Fibroblast of mammary gland (primary cell): Measurements from ENCODE around the gene ATRAID.

Source experiments
- DNase-seq: peaks from one replicate; pipeline ENCODE4 v3.0.0-alpha.2; 2010; ENCODE audit warnings: low read depth
- H3K4me3 ChIP-seq: 2 replicates; pipeline ENCODE4 v1.5.1; 2011; ENCODE audit warnings: low read depth, mild to moderate bottlenecking, low read length, moderate library complexity; ENCODE audit not compliant: control insufficient read depth
- TF ChIP-seq, protein P1 (sequence below): conservative IDR thresholded peaks from 2 replicates; pipeline ENCODE4 v1.5.1; 2011; ENCODE audit warnings: low read depth, low read length, inconsistent platforms; ENCODE audit not compliant: control insufficient read depth, insufficient read depth

Gene ATRAID

DNA sequence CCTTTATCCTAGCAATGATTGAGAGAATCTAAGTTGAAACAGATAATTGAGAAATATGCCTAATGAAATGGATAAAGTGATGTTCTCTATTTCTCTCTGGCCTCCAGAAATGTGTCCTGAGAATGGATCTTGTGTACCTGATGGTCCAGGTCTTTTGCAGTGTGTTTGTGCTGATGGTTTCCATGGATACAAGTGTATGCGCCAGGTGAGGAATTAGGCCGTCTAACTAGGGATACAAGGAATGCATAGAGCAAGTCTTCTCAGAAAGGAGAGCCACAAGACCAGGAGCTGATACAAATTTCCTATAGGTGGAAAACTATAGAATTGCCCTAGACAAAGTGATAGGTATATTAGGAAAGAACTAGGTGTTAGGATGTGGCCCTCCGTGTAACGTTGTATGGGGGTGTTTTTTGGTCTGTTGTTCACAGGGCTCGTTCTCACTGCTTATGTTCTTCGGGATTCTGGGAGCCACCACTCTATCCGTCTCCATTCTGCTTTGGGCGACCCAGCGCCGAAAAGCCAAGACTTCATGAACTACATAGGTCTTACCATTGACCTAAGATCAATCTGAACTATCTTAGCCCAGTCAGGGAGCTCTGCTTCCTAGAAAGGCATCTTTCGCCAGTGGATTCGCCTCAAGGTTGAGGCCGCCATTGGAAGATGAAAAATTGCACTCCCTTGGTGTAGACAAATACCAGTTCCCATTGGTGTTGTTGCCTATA, 4.7 kb downstream of the ATRAID start:
- H3K4me3 ChIP-seq, result peak overlapping the region; percentile 88
- DNase-seq, result no peak
- TF ChIP-seq, protein P1, sequence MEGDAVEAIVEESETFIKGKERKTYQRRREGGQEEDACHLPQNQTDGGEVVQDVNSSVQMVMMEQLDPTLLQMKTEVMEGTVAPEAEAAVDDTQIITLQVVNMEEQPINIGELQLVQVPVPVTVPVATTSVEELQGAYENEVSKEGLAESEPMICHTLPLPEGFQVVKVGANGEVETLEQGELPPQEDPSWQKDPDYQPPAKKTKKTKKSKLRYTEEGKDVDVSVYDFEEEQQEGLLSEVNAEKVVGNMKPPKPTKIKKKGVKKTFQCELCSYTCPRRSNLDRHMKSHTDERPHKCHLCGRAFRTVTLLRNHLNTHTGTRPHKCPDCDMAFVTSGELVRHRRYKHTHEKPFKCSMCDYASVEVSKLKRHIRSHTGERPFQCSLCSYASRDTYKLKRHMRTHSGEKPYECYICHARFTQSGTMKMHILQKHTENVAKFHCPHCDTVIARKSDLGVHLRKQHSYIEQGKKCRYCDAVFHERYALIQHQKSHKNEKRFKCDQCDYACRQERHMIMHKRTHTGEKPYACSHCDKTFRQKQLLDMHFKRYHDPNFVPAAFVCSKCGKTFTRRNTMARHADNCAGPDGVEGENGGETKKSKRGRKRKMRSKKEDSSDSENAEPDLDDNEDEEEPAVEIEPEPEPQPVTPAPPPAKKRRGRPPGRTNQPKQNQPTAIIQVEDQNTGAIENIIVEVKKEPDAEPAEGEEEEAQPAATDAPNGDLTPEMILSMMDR, result no peak

DNA sequence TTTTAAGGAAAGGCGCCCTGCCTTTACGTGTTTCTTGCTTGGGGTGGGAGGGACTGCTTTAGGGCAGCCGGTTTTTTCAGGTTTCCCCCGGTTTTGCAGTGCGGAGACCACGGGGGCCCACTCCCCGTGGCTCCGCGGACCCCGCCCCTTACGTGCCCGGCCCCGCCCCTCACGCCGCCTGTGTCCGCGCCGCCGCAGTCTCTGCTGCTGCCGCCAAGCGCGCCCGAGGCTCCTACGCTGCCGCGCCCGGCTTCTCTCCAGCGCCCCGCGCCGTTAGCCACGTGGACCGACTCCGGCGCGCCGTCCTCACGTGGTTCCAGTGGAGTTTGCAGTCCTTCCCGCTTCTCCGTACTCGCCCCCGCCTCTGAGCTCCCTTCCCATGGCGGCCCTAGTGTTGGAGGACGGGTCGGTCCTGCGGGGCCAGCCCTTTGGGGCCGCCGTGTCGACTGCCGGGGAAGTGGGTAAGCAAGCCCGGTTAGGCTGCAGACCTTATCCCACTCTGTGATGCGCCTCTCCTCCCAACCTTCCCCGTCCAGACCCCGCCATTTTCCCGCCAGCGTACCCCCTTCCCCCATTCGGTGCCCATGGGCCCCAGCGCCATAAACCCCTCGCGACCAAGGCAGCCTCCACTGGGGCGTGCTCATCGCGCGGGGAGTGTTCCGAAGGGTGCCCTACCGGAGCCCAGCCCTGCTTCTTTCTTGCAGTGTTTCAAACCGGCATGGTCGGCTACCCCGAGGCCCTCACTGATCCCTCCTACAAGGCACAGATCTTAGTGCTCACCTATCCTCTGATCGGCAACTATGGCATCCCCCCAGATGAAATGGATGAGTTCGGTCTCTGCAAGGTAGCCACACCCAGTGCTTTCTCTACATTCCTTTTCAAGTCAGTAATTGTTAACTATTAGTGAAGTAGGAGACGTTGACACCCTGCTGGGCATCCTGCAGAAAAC, 5.6 kb downstream of the ATRAID start, which contains the start of gene CAD:
Gene CAD, plus strand, starts transcription at position 197 of the 949 bp plus-strand sequence. Its CDS starts 183 bp downstream, at position 380.
- TF ChIP-seq, protein P1, result no peak
- peak within 1 kb of the TSS; percentile 88 for H3K4me3 ChIP-seq
- DNase-seq, result peak; percentile 78

DNA sequence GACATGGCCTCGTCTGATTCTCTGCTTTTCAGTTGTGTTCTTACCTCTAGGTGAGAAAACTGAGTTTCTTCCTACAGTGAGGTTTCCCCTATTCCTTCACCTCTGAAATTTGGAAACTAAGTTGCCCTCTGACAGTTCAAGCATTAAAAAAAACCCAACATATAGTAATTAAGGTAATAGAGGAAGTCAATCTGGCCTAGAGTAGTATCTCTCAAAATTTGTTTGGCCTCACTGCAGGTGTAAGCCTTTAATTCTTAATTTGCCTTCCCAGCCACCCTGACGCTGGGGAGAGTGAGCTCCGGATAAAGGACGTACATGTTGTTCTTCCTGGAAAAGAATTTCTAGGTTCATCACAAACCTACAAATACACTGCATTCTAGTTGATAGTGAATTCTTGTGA, 6.8 kb downstream of the ATRAID start:
- no peak for DNase-seq
- TF ChIP-seq, protein P1, result no peak
- H3K4me3 ChIP-seq, result peak overlapping the region; percentile 88

DNA sequence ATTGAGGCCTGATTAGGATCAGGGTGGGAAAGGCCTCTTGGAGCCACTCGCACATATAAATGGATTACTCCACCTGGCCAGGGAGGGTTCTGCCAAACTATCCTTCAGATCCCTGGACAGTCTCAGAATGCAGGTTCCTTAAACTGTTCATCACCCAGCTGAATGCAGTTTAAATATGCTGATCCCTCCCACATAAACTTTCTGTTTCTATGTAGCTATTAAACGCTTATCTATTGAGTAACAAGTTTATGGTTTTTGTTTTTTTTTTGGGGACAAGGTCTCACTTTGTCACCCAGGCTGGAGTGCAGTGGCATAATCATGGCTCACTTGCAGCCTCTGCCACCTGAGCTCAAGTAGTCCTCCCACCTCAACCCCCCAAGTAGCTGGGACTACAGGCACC, 7.2 kb downstream of the ATRAID start:
- no peak for DNase-seq
- H3K4me3 ChIP-seq, result no peak overlapping the region
- TF ChIP-seq, protein P1, result no peak

DNA sequence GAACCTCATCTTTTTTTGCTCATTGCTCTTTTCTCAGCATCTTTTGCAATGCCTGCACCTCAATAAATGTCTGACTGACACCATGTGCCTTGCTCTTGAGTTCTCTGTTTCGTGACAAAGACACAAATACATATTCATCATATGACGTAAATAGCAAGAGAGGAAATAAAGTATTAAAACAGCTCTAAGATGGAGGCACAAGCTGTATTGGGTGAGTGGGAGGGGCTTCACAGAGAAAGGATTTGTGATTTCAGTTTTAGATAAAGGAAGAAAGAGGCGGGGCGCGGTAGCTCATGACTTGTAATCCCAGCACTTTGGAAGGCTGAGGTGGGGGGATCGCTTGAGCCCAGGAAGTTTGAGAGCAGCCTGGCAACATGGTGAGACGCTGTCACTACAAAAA, 8.2 kb downstream of the ATRAID start:
- TF ChIP-seq, protein P1, result no peak

DNA sequence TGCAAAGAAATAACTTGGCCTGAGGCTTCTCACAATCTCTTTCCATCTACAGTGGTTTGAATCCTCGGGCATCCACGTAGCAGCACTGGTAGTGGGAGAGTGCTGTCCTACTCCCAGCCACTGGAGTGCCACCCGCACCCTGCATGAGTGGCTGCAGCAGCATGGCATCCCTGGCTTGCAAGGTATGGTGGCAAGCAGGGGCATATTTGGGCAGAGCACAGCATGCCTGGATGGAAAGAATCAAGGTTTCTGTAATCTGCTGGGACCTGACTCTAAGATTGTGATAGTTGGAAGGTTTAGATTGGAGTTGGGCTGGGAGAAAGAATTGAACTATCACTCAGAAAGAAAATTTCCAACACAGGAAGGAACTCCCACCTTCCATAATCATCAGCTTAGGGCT, 9.3 kb downstream of the ATRAID start:
- H3K4me3 ChIP-seq, result no peak overlapping the region
- TF ChIP-seq, protein P1, result no peak
- DNase-seq, result no peak

More for the DNA sequence above, 8.2 kb downstream of the ATRAID start:
- no peak overlapping the region for H3K4me3 ChIP-seq
- DNase-seq, result no peak
